Measurements from ENCODE around the gene CNTLN. TPM values are rescaled to one million over a fixed set of nuclear protein-coding genes. Genes with fewer than 3 reads are reported as not detected.

Gene CNTLN
- total RNA-seq, 1 experiment from 2014 or later, result 15.0 TPM

DNA sequence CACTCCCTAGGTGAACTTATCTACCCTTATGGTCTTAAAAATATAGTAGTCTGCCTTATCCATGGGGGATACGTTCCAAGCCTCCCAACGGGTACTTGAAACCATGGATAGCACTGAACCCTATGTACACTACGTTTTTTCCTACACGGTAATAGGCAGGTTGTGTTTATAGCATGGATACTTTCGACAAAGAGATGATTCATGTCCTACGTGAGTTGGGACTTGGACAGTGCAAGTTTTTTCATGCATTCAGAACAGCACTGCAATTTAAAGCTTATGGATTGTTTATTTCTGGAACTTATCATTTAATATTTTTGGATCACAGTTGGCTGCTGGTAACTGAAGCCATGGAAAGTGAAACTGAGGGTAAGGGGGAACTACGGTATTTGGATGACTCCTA lies 88.1 kb downstream of the CNTLN start:
- no peak overlapping the region for H2BK5ac ChIP-seq (ENCODE audit: insufficient read length, low read length)
- Mint-ChIP-seq H3K4me1 (0 out of 4 replicates have a peak, but pooled peaks cover 0 to 5% of the 10 kb centered on the region in 2 experiments), H3K4me3 (no peak overlapping the region), H3K36me3 (ENCODE audit: insufficient read depth in 1 of 3, low read depth in 3 of 3) (no peaks in the 10 kb centered on the region), H3K9me3 (no peaks in the 10 kb centered on the region), H3K27me3 (ENCODE audit: low read depth) (no peaks in the 10 kb centered on the region), H3K27ac (no peak overlapping the region)
- H2BK20ac ChIP-seq (ENCODE audit: low read depth, low read length, poor library complexity, severe bottlenecking), result no peak overlapping the region
- DNase-seq, result no peak
- no peak overlapping the region for H3K23ac ChIP-seq (ENCODE audit: insufficient read length, low read depth, low read length)
- no peak overlapping the region for H3T11ph ChIP-seq (ENCODE audit: low read length)
- no peak overlapping the region for H3K18ac ChIP-seq (ENCODE audit: insufficient read length, low read depth, low read length)
- WGBS (ENCODE audit: extremely low coverage, insufficient read length, low lambda C conversion rate), result no CpG with 5 or more reads among the region's 7 CpGs
- no peak overlapping the region for H4K91ac ChIP-seq (ENCODE audit: insufficient read length, low read depth, low read length)
- H3K27me3 ChIP-seq (ENCODE audit: insufficient read depth, low read length), result no peaks in the 10 kb centered on the region
- H3K9me3 ChIP-seq (ENCODE audit: control insufficient read depth, low read depth, low read length), result no peaks in the 10 kb centered on the region
- no peaks in the 10 kb centered on the region for H3K23me2 ChIP-seq (ENCODE audit: insufficient read length, low read depth, low read length, poor library complexity, severe bottlenecking)
- H3K27ac ChIP-seq (ENCODE audit: insufficient read length, low read depth, low read length), result no peak overlapping the region
- no peak overlapping the region for H2AFZ ChIP-seq (ENCODE audit: low read length)
- no peaks in the 10 kb centered on the region for H4K20me1 ChIP-seq (ENCODE audit: control insufficient read depth, insufficient read depth, insufficient read length)
- no peak overlapping the region for H3K4ac ChIP-seq (ENCODE audit: low read depth, low read length)
- no peak overlapping the region for H2BK12ac ChIP-seq (ENCODE audit: insufficient read length, low read depth, low read length)
- no peak overlapping the region for H2BK120ac ChIP-seq (ENCODE audit: low read depth, low read length, poor library complexity, severe bottlenecking)
- H2AK5ac ChIP-seq (ENCODE audit: insufficient read length, low read length), result no peak overlapping the region
- no peaks in the 10 kb centered on the region for H3K79me1 ChIP-seq (ENCODE audit: insufficient read depth, low read depth, low read length, poor library complexity, severe bottlenecking)
- TF ChIP-seq, protein P1, sequence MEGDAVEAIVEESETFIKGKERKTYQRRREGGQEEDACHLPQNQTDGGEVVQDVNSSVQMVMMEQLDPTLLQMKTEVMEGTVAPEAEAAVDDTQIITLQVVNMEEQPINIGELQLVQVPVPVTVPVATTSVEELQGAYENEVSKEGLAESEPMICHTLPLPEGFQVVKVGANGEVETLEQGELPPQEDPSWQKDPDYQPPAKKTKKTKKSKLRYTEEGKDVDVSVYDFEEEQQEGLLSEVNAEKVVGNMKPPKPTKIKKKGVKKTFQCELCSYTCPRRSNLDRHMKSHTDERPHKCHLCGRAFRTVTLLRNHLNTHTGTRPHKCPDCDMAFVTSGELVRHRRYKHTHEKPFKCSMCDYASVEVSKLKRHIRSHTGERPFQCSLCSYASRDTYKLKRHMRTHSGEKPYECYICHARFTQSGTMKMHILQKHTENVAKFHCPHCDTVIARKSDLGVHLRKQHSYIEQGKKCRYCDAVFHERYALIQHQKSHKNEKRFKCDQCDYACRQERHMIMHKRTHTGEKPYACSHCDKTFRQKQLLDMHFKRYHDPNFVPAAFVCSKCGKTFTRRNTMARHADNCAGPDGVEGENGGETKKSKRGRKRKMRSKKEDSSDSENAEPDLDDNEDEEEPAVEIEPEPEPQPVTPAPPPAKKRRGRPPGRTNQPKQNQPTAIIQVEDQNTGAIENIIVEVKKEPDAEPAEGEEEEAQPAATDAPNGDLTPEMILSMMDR (conservative IDR thresholded peaks at IDR 0.05), result no peak
- no peak overlapping the region for H3K4me2 ChIP-seq (ENCODE audit: insufficient read depth, insufficient read length, low read length)
- H3K14ac ChIP-seq (ENCODE audit: insufficient read depth, low read length), result no peak overlapping the region
- H3K4me1 ChIP-seq (ENCODE audit: insufficient read depth, low read length), result no peaks in the 10 kb centered on the region
- no peak overlapping the region for H2BK15ac ChIP-seq (ENCODE audit: low read depth, low read length)
- 0 out of 2 replicates have a peak, but pooled peaks cover 2% of the 10 kb centered on the region for H3K79me2 ChIP-seq (ENCODE audit: insufficient read depth, low read length)
- H3K9ac ChIP-seq (ENCODE audit: extremely low read depth, insufficient read length, low read length), result no peak overlapping the region
- H3K56ac ChIP-seq (ENCODE audit: insufficient read length, low read depth, low read length), result no peak overlapping the region
- no peak overlapping the region for H4K5ac ChIP-seq (ENCODE audit: insufficient read length, low read depth, low read length)
- no peak overlapping the region for H4K8ac ChIP-seq (replicated peaks; ENCODE audit: insufficient read length, low read depth, low read length)
